SK-N-SH (cell line): ENCODE results near the gene ME1.

Experiments used
- EP300 ChIP-seq, 2 experiments: IDR thresholded peaks; 2 replicates each; pipeline versions ENCODE4 v1.4.0 to v1.6.1; 2012; ENCODE audit warnings: borderline replicate concordance in 1 of 2, low read depth in 1 of 2, low read length in 1 of 2
- GATA2 ChIP-seq: sonication (generic); formaldehyde crosslinking; IDR thresholded peaks from 2 replicates; pipeline ENCODE4 v1.5.0; 2020; ENCODE audit warnings: mild to moderate bottlenecking, missing genetic modification reagents
- JUND ChIP-seq: IDR thresholded peaks from 2 replicates; pipeline ENCODE4 v1.4.0; 2012
- MAX ChIP-seq: IDR thresholded peaks from 2 replicates; pipeline ENCODE4 v1.4.0; 2012; ENCODE audit warnings: low read depth
- MXI1 ChIP-seq: IDR thresholded peaks from 2 replicates; pipeline ENCODE4 v1.6.1; 2012; ENCODE audit warnings: mild to moderate bottlenecking, low read depth, low read length, improper control_type of control experiment
- POLR2AphosphoS5 ChIP-seq: IDR thresholded peaks from 2 replicates; pipeline ENCODE4 v1.6.1; 2012; ENCODE audit warnings: low read depth, low read length
- RAD21 ChIP-seq: IDR thresholded peaks from 2 replicates; pipeline ENCODE4 v1.6.1; 2012; ENCODE audit warnings: mild to moderate bottlenecking, low read length
- REST ChIP-seq: IDR thresholded peaks from 2 replicates; pipeline ENCODE4 v1.6.1; 2012; ENCODE audit warnings: mild to moderate bottlenecking, low read depth, low read length, moderate library complexity
- RFX5 ChIP-seq: IDR thresholded peaks from 2 replicates; pipeline ENCODE4 v1.6.1; 2012; ENCODE audit warnings: mild to moderate bottlenecking, improper control_type of control experiment, low read length
- RXRA ChIP-seq: IDR thresholded peaks from 2 replicates; pipeline ENCODE4 v1.4.0; 2012; ENCODE audit warnings: low read depth, mild to moderate bottlenecking, borderline replicate concordance
- USF2 ChIP-seq: fragments of 150-350 bp; IDR thresholded peaks from 2 replicates; pipeline ENCODE4 v1.6.1; 2017; ENCODE audit warnings: antibody characterized with exemption, low read length, low read depth, borderline replicate concordance
- YY1 ChIP-seq: IDR thresholded peaks from 2 replicates; pipeline ENCODE4 v1.4.0; 2012; ENCODE audit warnings: low read depth, mild to moderate bottlenecking
- ZBTB33 ChIP-seq: IDR thresholded peaks from 2 replicates; pipeline ENCODE4 v1.4.0; 2012; ENCODE audit warnings: low read depth, borderline replicate concordance
- TF ChIP-seq, protein P1 (sequence below): fragments of 200-600 bp; sonication (generic); IDR thresholded peaks from 2 replicates; pipeline ENCODE4 v1.6.1; 2017; ENCODE audit warnings: antibody characterized with exemption, mild to moderate bottlenecking, moderate library complexity

- TF ChIP-seq YY1 (no peak), RXRA (no peak), REST (no peak), GATA2 (CRISPR knock-in tag) (no peak), EP300 (IDR thresholded peaks at IDR 0.05; ENCODE audit: borderline replicate concordance in 1 of 2, low read depth in 1 of 2, low read length in 1 of 2) (no peak), RFX5 (no peak), ZBTB33 (no peak), JUND (no peak), POLR2AphosphoS5 (no peak), USF2 (no peak), MXI1 (no peak), MAX (no peak), RAD21 (no peak)
- TF ChIP-seq, protein P1, sequence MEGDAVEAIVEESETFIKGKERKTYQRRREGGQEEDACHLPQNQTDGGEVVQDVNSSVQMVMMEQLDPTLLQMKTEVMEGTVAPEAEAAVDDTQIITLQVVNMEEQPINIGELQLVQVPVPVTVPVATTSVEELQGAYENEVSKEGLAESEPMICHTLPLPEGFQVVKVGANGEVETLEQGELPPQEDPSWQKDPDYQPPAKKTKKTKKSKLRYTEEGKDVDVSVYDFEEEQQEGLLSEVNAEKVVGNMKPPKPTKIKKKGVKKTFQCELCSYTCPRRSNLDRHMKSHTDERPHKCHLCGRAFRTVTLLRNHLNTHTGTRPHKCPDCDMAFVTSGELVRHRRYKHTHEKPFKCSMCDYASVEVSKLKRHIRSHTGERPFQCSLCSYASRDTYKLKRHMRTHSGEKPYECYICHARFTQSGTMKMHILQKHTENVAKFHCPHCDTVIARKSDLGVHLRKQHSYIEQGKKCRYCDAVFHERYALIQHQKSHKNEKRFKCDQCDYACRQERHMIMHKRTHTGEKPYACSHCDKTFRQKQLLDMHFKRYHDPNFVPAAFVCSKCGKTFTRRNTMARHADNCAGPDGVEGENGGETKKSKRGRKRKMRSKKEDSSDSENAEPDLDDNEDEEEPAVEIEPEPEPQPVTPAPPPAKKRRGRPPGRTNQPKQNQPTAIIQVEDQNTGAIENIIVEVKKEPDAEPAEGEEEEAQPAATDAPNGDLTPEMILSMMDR: no peak
These were observed 212.2 kb downstream of the ME1 start for GRCh38 chr6:83218646-83219045.
